GM13976 (cell line): ENCODE measurements around the gene NUP107.

ENCODE experiments used
- DNase-seq: peaks from one replicate; pipeline ENCODE4 v3.0.0; 2012; ENCODE audit warnings: low spot score
- in situ Hi-C: fragments of 300-500 bp; cut with MboI; formaldehyde crosslinking; loops from one replicate; pipeline ENCODE4 v1.12.0; 2022; ENCODE audit warnings: low sequenced_read_pairs, mixed read lengths, inconsistent platforms; ENCODE audit not compliant: unreplicated experiment
- TF ChIP-seq, protein P1 (sequence below): IDR thresholded peaks from 2 replicates; pipeline ENCODE4 v1.5.1; 2012; ENCODE audit warnings: borderline replicate concordance, mild to moderate bottlenecking; ENCODE audit not compliant: insufficient read depth; ENCODE audit errors: extremely low read depth, missing control alignments, control extremely low read depth

Gene NUP107

DNA sequence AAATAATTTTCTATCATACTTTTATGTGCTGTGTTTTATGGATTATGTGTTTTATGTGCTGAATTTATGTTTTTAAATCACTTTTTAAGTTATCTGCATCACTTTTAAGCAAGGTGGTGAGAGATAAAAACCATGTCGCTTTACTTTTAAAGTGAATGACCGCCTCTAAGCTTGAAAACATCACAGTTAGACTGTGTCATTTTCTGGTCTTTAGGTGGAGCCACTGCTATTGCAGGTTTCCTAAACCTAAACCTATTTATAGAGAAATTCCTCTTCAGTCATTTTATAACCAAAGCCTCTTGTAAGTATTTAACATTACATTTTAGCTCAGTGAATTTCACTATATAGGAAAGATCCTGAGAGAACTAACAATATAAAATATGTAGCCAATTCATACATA is 100.2 kb downstream of the NUP107 start:
- TF ChIP-seq, protein P1, sequence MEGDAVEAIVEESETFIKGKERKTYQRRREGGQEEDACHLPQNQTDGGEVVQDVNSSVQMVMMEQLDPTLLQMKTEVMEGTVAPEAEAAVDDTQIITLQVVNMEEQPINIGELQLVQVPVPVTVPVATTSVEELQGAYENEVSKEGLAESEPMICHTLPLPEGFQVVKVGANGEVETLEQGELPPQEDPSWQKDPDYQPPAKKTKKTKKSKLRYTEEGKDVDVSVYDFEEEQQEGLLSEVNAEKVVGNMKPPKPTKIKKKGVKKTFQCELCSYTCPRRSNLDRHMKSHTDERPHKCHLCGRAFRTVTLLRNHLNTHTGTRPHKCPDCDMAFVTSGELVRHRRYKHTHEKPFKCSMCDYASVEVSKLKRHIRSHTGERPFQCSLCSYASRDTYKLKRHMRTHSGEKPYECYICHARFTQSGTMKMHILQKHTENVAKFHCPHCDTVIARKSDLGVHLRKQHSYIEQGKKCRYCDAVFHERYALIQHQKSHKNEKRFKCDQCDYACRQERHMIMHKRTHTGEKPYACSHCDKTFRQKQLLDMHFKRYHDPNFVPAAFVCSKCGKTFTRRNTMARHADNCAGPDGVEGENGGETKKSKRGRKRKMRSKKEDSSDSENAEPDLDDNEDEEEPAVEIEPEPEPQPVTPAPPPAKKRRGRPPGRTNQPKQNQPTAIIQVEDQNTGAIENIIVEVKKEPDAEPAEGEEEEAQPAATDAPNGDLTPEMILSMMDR = peak; percentile 3
- no peak for DNase-seq
- in situ Hi-C loops = no loop called here

DNA sequence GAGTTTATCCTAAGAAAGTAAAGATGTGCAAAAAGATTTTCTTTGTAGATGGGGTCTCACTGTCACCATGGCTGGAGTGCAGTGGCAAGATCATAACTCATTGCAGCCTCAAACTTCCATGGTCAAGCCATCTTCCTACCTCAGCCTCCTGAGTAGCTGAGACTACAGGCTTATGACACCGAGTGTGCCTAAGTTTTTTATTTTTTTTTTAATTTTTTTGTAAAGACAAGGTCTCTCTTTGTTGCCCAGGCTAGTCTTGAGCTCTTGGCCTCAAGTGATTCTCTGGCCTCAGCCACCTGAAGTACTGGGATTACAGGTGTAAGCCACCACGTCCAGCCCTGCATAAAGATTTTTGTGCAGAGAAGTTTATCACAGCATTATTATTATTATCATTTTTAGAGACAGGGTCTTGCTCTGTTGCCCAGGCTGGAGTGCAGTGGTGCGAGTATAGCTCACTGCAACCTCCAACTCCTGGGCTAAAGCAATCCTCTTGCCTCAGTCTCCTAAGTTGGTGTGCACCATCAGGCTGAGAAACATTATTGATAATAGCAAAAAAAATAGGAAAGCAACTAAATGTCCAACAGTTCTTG is 101.9 kb downstream of the NUP107 start:
- TF ChIP-seq, protein P1 = no peak
- DNase-seq = no peak
- in situ Hi-C loops = no loop called here

DNA sequence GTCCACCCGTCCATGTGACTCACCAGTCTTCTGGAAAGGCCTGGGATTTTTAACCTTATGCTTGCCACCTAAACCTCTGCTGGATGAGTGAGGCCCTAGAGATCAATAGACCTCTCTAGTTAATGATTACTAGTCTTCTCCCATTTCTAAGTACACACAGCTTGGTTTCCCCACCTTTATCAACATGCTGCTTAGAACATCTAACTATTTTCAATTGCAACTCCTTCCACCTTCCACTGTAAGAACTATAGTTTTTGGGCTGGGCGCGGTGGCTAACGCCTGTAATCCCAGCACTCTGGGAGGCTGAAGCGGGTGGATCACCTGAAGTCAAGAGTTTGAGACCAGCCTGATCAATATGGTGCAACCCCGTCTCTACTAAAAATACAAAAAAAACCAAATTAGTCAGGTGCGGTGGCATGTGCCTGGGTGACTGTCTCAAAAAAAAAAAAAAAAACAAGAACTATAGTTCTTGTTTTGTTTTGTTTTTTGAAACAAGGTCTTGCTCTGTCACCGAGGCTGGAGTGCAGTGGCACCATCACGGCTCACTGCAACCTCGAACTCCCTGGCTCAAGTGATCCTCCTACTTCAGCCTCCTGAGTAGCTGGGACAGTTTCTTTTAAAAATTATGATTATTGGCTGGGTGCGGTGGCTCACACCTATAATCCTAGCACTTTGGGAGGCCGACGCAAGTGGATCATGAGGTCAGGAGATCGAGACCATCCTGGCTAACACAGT is 102.5 kb downstream of the NUP107 start:
- TF ChIP-seq, protein P1 = no peak
- DNase-seq = no peak
- in situ Hi-C loops = no loop called here

DNA sequence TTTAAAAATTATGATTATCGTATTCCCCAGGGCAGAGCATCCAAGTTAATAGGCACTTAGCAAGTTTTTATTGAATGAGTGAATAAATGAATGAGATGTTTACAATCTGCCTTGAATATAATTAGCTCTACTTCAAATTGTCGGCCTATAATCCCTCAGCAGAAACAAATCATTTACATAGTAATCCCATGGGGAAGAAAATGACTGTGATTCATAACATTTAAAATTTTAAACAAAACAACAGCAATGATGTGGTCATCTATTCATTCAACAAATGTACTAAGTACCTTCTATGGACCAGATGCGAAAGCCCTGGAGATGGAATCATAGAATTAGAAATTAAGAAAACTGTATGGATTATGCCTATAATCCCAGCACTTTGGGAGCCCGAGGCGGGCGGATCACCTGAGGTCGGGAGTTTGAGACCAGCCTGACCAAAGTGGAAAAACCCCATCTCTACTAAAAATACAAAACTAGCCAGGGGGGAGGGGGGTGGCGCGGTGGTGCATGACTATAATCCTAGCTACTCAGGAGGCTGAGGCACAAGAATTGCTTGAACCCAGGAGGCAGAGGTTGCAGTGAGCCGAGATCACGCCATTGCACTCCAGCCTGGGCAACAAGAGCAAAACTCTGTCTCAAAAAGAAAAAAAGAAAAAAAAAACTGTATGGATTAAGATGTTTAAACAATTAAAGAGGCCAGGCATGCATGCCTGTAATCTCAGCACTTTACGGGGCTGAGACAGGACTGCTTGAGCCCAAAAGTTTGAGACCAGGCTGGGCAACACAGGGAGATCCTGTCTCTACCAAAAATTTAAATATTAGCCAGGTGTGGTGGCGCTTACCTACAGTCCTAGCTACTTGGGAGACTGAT is 103.5 kb downstream of the NUP107 start:
- TF ChIP-seq, protein P1 = no peak
- in situ Hi-C loops = no loop called here
- DNase-seq = no peak

DNA sequence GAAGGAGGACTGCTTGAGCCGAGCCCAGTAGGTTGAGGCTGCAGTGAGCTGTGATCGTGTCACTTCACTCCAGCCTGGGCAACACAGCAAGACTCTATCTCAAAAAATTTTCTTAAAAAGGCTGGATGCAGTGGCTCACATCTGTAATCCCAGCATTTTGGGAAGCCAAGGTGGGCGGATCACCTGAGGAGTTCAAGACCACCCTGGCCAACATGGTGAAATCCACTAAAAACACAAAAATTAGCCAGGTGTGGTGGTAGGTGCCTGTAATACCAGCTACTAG is 104.1 kb downstream of the NUP107 start:
- TF ChIP-seq, protein P1 = no peak
- in situ Hi-C loops = no loop called here
- no peak for DNase-seq

DNA sequence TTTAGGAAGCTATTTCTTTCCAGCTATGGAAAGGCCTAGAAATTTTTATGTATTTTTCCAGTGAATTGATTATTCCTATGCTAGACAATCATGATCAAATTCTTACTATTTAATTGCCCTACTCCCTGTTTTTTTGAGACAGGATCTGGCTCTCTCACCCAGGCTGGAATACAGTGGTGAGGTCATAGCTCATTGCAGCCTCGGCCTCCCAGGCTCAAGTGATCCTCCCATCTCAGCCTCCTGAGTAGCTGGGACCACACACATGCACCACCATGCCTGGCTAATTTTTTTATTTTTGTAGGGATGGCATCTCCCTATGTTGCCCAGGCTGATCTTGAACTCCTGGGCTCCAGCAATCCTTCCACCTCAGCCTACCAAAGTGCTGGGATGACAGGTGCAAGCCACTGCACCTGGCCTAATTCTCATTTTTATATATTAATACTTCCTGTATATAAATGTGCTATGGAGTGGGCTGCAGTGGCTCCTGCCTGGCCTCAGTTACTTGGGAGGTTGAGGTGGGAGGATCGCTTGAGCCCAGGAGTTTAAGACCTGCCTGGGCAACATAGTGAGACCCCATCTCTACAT is 105.2 kb downstream of the NUP107 start:
- no peak for DNase-seq
- TF ChIP-seq, protein P1 = no peak
- in situ Hi-C loops = no loop called here
